HG03159 (cell line): ENCODE results near the gene CGN.

Source experiments
- ATAC-seq: cut with Tn5 transposase; IDR thresholded peaks from one replicate; pipeline ENCODE4 v1.9.1; 2021; ENCODE audit warnings: mild to moderate bottlenecking, moderate library complexity; ENCODE audit not compliant: unreplicated experiment

CGN gene

GRCh38 chr1:151499365-151499764 is 11.8 kb upstream of the CGN start:
- no peak for ATAC-seq

- no peak for ATAC-seq
Observed at GRCh38 chr1:151499930-151500329, 11.3 kb upstream of the CGN start.

GRCh38 chr1:151501474-151501873 is 9.7 kb upstream of the CGN start:
- no peak for ATAC-seq

GRCh38 chr1:151502035-151502700 is 9.0 kb upstream of the CGN start:
- ATAC-seq = no peak

GRCh38 chr1:151502859-151503780 is 8.1 kb upstream of the CGN start:
- ATAC-seq = no peak

GRCh38 chr1:151504252-151504651 is 6.9 kb upstream of the CGN start:
- ATAC-seq = no peak

GRCh38 chr1:151504759-151505158 is 6.4 kb upstream of the CGN start:
- no peak for ATAC-seq

GRCh38 chr1:151508833-151509232 is 2.4 kb upstream of the CGN start:
- no peak for ATAC-seq

- ATAC-seq = no peak
Observed at GRCh38 chr1:151509350-151510019, 1.7 kb upstream of the CGN start.

- no peak for ATAC-seq
Observed at GRCh38 chr1:151510020-151510405, 1.2 kb upstream of the CGN start.

- ATAC-seq = no peak
Observed at GRCh38 chr1:151510614-151510956, 602 bp upstream of the CGN start.

GRCh38 chr1:151511636-151512215 is 539 bp downstream of the CGN start:
- peak; percentile 25 for ATAC-seq

- ATAC-seq = no peak
Observed at GRCh38 chr1:151512326-151512725, 1.1 kb downstream of the CGN start.

- ATAC-seq = no peak
Observed at GRCh38 chr1:151512801-151513625, 1.8 kb downstream of the CGN start.

GRCh38 chr1:151513626-151514121 is 2.5 kb downstream of the CGN start:
- ATAC-seq = no peak

- ATAC-seq = no peak
Observed at GRCh38 chr1:151514366-151514765, 3.2 kb downstream of the CGN start.

GRCh38 chr1:151515265-151515664 is 4.1 kb downstream of the CGN start:
- no peak for ATAC-seq

GRCh38 chr1:151516031-151516511 is 4.9 kb downstream of the CGN start:
- ATAC-seq = no peak

- no peak for ATAC-seq
Observed at GRCh38 chr1:151518431-151518830, 7.2 kb downstream of the CGN start.

GRCh38 chr1:151518936-151519335 is 7.7 kb downstream of the CGN start:
- ATAC-seq = no peak
